ENCODE results near the gene HNRNPA0. TPM values are rescaled to one million over a fixed set of nuclear protein-coding genes. Genes with fewer than 3 reads are reported as not detected.

The HNRNPA0 gene
- total RNA-seq, 4 donors from 2014 or later: 8.4 to 13.7 (median 9.4) TPM

GRCh38 chr5:137733006-137733405, 21.2 kb downstream of the HNRNPA0 start:
- Histone ChIP-seq H3K27ac (no peak overlapping the region), H3K27me3 (no peaks in the 10 kb centered on the region), H3K4me3 (no peak overlapping the region), H3K36me3 (no peaks in the 10 kb centered on the region), H3K9me3 (no peaks in the 10 kb centered on the region), H3K4me1 (peaks cover 16 to 44% (median 16%) of the 10 kb centered on the region in 3 donors)
- TF ChIP-seq POLR2A (IDR thresholded peaks at IDR 0.05): no peak
- TF ChIP-seq CTCF (IDR thresholded peaks at IDR 0.05): no peak
- DNase-seq: no peak
- 86 to 91% methylated on average over 3 of the region's 3 CpGs for WGBS, 2 donors
- intact Hi-C loops (cut with DNase I): no loop called here

GRCh38 chr5:137731176-137731575, 23.0 kb downstream of the HNRNPA0 start:
- no peak overlapping the region for H3K27ac ChIP-seq
- H3K4me1 ChIP-seq: peaks cover 8 to 26% (median 16%) of the 10 kb centered on the region in 3 donors
- no peaks in the 10 kb centered on the region for H3K27me3 ChIP-seq
- intact Hi-C loops (cut with DNase I): no loop called here
- no peak for DNase-seq
- no peak overlapping the region for H3K4me3 ChIP-seq
- no peaks in the 10 kb centered on the region for H3K36me3 ChIP-seq
- 78 to 80% methylated on average over 3 of the region's 3 CpGs for WGBS, 2 donors
- H3K9me3 ChIP-seq: no peaks in the 10 kb centered on the region
- TF ChIP-seq POLR2A (IDR thresholded peaks at IDR 0.05) (no peak), CTCF (IDR thresholded peaks at IDR 0.05) (no peak)

GRCh38 chr5:137730336-137730735, 23.8 kb downstream of the HNRNPA0 start:
- Histone ChIP-seq H3K4me1 (peaks cover 0 to 17% (median 7%) of the 10 kb centered on the region in 3 donors), H3K27ac (no peak overlapping the region), H3K4me3 (no peak overlapping the region), H3K36me3 (no peaks in the 10 kb centered on the region), H3K27me3 (no peaks in the 10 kb centered on the region), H3K9me3 (no peaks in the 10 kb centered on the region)
- intact Hi-C loops (cut with DNase I): no loop called here
- TF ChIP-seq POLR2A (IDR thresholded peaks at IDR 0.05): no peak
- TF ChIP-seq CTCF (IDR thresholded peaks at IDR 0.05): no peak
- DNase-seq: no peak

- no peaks in the 10 kb centered on the region for H3K9me3 ChIP-seq
- intact Hi-C loops (cut with DNase I): no loop called here
- H3K27ac ChIP-seq: no peak overlapping the region
- TF ChIP-seq POLR2A (IDR thresholded peaks at IDR 0.05): no peak
- TF ChIP-seq CTCF (IDR thresholded peaks at IDR 0.05): no peak
- no peaks in the 10 kb centered on the region for H3K27me3 ChIP-seq
- H3K36me3 ChIP-seq: no peaks in the 10 kb centered on the region
- H3K4me3 ChIP-seq: no peak overlapping the region
- WGBS, 2 donors: 82 to 90% methylated on average over 1 of the region's 1 CpG
- H3K4me1 ChIP-seq: no peaks in the 10 kb centered on the region
- no peak for DNase-seq
Measured at GRCh38 chr5:137728048-137728447, 26.1 kb downstream of the HNRNPA0 start.

GRCh38 chr5:137727623-137728022, 26.5 kb downstream of the HNRNPA0 start:
- Histone ChIP-seq H3K4me3 (no peak overlapping the region), H3K9me3 (no peaks in the 10 kb centered on the region), H3K27ac (no peak overlapping the region), H3K27me3 (no peaks in the 10 kb centered on the region), H3K4me1 (no peaks in the 10 kb centered on the region), H3K36me3 (no peaks in the 10 kb centered on the region)
- intact Hi-C loops (cut with DNase I): no loop called here
- DNase-seq: no peak
- 88 to 97% methylated on average over 2 of the region's 2 CpGs for WGBS, 2 donors
- TF ChIP-seq CTCF (IDR thresholded peaks at IDR 0.05) (no peak), POLR2A (IDR thresholded peaks at IDR 0.05) (no peak)

Data from esophagus squamous epithelium (tissue), 5 donors.